GM19351 (cell line): ENCODE data around the gene CDA.

Experiments
- ATAC-seq: cut with Tn5 transposase; IDR thresholded peaks from one replicate; pipeline ENCODE4 v1.9.1; 2021; ENCODE audit warnings: mild to moderate bottlenecking, moderate library complexity; ENCODE audit not compliant: unreplicated experiment

The CDA gene

DNA sequence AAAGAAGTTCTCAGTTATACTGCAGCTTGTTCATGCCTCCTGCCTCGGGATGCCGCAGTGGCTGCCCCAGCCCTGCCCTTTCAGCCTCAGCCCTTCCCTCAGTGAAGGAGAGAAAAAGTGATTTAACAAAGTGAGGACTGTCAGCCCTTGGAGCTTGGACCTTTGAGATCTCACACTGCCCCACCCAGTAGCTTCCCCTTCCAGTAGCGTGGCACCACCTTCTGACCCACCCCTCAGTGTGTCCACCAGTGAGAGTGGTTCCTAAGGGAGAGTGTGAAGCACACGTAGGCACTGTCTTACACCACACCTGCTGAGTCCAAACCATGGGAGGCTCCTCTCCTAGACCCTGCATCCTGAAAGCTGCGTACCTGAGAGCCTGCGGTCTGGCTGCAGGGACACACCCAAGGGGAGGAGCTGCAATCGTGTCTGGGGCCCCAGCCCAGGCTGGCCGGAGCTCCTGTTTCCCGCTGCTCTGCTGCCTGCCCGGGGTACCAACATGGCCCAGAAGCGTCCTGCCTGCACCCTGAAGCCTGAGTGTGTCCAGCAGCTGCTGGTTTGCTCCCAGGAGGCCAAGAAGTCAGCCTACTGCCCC, at the start of gene CDA:
Gene CDA (plus strand): TSS at position 464 of the 592 bp plus-strand sequence. CDS start 33 bp downstream, at position 497.
- ATAC-seq: no peak

DNA sequence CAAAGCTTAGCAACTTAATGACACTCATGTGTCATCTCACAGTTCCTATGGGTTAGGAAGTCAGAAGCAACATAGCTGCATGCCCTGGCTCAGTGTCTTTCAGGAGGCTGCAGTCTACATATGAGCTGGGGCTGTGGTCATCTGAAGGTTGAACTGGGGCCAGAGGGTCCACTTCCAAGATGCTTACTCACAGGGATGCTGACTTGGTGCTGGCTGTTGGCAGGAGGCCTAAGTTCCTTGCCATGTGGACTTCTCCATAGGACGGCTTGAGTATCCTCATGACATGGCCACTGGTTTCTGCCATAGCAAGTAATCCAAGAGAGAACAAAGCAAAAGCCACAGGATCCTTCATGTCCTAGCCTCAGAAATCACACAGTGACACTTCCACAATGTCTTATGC, 48.6 kb upstream of the CDA start:
- no peak for ATAC-seq

DNA sequence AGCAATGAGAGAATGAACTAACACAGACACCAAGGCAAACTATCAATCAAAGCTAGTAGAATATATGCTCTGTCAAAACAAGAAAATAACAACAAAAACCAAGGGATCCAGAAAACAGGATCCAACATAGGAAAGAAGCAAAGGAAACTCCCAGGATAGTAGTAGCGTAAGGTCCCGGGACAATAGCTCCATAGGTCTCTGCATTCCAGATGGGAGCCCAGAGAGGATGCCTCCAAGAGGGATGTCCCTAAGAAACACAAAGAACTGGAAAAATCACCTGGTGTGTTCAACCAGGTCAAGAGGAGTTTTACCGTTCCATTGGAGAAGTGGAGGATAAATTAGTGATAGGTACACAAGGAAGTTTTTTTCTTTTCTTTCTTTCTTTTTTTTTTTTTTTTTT, 42.3 kb upstream of the CDA start:
- no peak for ATAC-seq

- no peak for ATAC-seq
Observed at GRCh38 chr1:20551161-20551560, 37.7 kb upstream of the CDA start.

- no peak for ATAC-seq
Observed at GRCh38 chr1:20551945-20552727, 36.8 kb upstream of the CDA start, which contains the start of gene FAM43B. Gene FAM43B, plus strand, starts transcription at chr1:20552573. Its CDS starts 401 bp downstream, at chr1:20552974.

DNA sequence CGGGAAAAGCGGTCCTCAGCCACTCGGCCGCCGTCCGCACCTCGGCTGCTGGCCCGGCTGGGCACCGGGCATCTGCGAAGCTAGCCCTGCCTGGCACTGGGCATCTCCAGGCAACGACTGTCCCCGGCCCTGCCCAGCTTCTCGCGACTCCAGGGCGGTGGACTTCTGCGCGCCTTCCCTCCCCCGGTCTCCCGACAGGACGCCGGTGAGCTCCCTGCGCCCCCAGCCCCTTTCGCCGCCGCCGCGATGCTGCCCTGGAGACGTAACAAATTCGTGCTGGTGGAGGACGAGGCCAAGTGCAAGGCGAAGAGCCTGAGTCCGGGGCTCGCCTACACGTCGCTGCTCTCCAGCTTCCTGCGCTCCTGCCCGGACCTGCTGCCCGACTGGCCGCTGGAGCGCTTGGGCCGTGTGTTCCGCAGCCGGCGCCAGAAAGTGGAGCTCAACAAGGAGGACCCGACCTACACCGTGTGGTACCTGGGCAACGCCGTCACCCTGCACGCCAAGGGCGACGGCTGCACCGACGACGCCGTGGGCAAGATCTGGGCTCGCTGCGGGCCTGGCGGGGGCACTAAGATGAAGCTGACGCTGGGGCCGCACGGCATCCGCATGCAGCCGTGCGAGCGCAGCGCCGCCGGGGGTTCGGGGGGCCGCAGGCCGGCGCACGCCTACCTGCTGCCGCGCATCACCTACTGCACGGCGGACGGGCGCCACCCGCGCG, 36.0 kb upstream of the CDA start:
- no peak for ATAC-seq

DNA sequence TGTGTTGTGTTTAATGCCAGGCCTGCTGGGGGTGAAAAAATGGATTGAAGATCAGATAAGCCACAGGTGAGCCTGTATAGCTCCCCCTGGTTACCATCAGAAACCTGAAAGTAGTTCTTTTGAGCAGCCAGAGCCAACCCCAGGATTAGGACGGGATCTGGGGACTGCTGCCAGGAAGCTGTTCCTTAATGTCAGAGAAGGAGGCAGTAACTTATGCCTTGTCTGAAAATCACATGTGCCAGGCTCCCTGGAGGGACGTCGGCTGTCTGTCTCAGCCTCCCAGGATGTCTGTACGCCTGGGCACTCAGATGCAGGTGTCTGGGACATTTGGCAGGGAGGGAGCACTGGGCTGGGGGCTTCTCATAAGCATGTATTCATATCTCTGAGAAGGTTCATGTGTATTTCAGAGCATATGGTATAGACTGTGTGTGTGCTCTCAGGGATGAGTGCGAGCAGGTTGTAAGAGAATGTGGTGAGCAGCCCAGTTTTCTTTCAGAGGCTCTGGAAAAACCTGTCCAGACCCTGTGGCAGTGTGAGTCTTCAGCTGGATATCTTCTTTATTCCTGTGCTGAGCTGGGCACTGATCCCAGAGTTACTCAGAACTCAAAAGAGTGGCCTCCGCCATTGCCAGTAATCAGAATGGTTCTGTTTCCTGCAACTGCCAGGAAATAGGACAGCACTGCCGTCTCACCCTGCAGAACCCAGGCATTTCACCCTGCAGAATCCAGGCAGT, 33.7 kb upstream of the CDA start:
- no peak for ATAC-seq

DNA sequence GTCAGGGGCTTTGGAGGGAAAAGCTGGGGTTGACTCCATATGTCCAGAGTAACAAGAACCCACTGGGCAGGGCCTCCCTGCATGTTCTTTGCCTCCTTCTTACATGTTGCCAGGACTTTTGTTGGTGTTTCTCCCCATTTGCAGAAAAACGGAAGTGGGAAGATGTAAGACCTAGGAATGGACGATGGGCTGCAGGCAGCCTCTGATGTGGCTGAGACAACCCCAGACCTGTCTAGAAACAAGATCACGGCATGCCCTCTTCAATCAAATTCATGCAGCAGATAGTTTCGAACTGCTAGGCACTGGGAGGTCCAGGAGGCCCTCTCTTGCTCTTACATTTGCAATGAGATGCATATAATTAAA, 33.2 kb upstream of the CDA start:
- no peak for ATAC-seq

DNA sequence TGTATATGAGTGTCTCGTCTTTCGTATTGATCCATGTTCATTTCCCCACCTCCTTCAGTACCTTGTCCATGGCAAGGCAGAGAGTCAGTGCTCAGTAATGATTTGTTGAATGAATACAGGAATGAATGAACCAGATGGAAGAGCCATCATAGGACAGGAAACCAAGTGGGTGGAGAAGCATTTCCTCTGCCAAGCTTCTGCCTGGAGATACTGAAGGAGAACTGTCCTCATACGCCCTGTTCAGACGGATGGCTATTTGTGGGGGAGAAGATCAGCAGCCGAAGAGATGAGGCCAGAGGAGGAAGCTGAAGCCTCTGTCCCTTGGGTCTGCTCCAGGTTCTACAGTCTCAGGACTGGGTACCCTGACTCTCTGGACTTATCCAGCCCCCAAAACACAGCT, 30.7 kb upstream of the CDA start:
- ATAC-seq: no peak

DNA sequence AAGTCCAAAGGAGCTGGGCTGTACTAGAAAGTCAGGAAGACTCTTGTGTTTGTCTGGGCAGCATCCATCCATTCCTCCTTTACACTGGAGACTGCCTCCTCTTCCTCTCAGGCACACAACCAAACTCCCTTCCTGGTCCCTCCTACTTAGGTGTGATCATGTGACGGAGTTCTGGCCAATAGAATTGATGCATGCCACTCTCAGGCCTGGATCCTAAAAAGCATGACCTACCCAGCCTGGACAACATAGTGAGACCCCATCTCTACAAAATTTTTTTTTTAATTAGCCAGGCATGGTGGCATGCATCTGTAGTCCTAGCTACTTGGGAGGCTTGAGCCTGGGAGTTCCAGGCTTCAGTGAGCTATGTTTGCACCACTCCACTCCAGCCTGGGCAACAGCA, 27.9 kb upstream of the CDA start:
- ATAC-seq: no peak

DNA sequence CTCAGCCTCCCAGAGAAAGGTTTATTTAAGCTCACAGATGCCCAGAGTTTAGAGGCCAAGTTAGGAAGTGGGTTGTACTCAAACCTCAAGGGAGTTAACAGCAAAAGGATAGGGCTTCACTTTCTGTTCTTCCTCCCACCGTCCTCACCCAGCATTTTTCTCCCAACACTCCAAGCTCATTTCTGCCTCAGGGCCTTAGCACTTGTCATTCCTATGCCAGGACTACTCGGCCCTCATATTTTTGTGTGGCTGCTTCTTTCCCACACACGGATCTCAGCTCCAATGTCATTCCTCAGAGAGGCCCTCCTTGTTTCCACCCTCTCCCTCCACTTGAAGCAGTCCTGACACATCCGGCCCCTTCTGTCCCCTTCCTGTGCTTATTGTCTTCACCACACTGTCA, 23.7 kb upstream of the CDA start:
- ATAC-seq: no peak

- ATAC-seq: no peak
Observed at GRCh38 chr1:20569523-20570098, 19.3 kb upstream of the CDA start.

DNA sequence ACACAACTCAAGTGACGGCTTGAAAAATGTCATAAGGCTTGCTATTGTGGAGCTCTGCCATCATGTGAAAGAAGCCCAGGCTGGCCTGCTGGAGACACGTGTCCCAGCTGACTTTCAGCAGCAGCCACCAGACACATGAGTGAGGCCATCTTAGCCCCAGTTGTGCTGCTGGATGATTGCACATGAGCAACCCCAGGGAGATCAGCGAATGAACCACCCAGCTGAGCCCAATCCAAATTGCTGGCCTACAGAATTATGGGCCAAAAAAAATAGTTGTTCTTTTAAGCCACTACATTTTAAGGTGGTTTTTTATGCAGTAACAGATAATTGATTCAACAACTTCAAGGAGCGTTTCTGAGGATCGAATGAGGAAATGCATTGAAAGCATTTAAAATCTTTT, 17.5 kb upstream of the CDA start:
- ATAC-seq: no peak

DNA sequence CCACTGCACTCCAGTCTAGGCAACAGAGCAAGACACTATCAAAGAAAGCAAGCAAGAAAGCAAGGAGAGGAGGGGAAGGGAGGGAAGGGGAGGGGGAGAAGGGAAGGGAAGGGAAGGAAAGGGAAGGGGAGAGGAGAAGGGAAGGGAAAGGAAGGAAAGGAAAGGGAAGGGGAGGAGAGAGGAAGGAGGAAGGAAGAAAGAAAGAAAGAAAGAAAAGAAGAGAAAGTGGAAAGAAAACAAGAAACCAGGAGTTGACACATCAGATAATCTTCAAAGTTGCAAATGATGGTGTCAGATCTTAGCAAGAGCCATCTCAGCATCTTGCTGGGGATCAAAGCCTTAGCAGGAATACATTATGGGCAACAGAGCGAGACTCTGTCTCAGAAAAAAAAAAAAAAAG, 14.9 kb upstream of the CDA start:
- ATAC-seq: no peak

GRCh38 chr1:20574686-20575540, 14.0 kb upstream of the CDA start:
- no peak for ATAC-seq

DNA sequence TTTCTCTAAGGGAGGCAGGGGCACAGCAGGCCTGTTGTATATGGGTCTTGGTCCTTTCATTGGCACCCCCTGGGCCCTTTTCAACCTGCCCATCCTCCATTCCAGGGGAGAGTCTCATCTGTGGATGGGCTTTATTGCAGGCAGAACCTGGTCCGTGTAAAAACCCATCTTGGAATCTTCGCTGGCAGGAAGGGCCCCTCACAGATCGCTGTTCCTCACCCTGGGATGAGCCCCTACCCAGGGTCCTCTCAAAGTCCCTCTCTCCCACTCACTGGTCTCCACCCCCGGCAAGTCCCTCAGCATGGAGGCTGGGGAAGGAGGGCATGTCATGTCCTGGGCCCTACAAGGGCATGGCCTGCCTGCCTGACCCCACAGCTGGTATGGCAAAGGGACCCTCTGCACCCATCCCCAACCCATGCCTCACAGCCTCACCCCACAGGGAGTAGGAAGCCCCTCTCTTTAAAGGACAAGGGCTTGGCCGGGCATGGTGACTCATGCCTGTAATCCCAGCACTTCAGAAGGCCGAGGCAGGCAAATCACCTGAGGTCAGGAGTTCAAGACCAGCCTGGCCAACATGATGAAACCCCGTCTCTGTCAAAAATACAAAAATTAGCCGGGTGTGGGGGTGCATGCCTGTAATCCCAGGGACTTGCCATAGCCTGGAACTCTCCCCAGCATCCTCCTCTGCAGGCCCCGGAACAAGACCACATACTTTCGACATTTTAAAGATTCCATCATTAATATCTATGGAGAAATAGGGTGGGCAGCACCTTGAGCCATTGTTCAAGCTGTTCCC, 13.2 kb upstream of the CDA start:
- ATAC-seq: no peak

DNA sequence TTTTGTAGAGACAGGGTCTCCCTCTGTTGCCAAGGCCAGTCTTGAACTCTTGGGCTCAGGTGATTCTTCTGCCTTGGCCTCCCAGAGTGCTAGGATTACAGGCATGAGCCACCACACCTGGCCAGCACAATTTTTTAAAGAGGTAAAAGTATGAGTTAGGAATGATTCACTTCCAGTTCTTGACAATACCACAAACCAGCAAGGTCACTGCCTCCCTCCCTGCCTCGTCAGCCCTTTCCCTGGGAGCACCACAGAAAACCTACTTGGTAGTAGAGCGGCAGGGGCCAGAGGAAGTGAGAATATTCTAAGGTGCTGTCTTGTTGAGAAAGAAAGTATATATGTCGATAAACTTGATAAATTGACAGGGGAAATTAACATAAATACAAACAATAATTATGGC, 10.8 kb upstream of the CDA start:
- ATAC-seq: no peak

DNA sequence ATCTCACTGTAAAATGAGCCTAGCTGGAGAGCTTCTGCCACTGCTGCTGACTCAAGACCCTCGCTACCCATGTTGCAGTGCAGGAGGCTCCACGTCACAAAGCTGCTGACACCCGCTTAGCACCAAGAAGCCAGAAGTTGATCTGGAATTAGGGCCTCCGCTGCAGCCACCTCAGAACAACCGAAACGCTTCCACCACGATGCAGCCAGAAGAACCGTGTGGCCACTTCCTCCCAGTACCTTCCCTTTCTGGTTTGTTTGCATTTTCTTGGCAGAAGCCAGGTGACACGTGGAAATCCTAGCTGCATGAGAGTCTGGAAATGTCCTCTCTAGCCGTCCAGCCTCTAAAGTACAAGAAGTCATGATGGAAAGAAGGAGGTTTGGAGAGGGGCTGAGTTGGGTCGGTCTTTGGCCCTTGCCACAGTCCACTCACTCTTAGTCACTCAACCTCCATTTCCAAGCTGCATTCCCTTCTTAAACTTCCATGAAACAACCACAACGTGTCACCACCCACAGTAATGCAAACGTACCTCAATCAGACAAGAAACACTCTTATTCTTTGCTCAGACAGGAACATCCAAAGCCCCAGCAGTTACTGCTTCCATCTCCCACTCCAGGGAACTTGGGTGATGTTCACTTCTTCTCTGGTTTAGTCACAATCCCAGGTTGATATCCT, 10.0 kb upstream of the CDA start:
- ATAC-seq: no peak

DNA sequence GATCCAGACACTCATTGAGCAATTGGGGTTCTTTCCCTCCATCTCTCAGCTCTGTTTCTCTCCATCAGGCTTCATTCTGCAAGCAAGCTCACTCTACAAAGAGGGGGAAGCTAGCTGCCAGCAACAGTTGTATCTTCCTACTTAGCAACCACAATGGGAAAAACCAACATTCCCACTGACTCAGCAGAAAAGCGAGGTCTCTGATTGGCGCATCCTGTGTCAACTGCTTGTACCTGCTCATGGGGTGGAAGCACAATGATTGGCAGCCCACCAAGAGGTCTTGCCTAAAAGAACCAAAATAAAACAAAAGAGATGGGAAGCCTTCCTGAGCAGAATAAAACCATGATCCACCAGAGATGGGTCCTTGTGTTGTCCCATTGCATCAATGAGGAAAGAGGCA, 4.0 kb upstream of the CDA start:
- no peak for ATAC-seq
